HUES64 (cell line): Measurements from ENCODE around the gene WNT2.

Experiments used
- H3K27ac ChIP-seq: 2 replicates; pipeline ENCODE4 v1.7.0; 2013; ENCODE audit warnings: low read depth, low read length, inconsistent platforms
- H3K27me3 ChIP-seq: 2 replicates; pipeline ENCODE4 v1.6.1; 2013; ENCODE audit warnings: mild to moderate bottlenecking, low read length; ENCODE audit not compliant: insufficient read depth
- H3K36me3 ChIP-seq: 2 replicates; pipeline ENCODE4 v1.6.1; 2013; ENCODE audit warnings: mild to moderate bottlenecking, low read length; ENCODE audit not compliant: insufficient read depth
- H3K4me1 ChIP-seq: 2 replicates; pipeline ENCODE4 v1.6.1; 2013; ENCODE audit warnings: mild to moderate bottlenecking, low read length, moderate library complexity; ENCODE audit not compliant: insufficient read depth
- H3K4me3 ChIP-seq: 2 replicates; pipeline ENCODE4 v1.5.1; 2013; ENCODE audit warnings: mild to moderate bottlenecking, low read length, moderate library complexity
- H3K9ac ChIP-seq: 2 replicates; pipeline ENCODE4 v1.6.1; 2013; ENCODE audit warnings: mild to moderate bottlenecking, low read depth, low read length
- H3K9me3 ChIP-seq: 2 replicates; pipeline ENCODE4 v1.6.1; 2013; ENCODE audit warnings: low read depth, low read length; ENCODE audit not compliant: insufficient read depth
- WGBS: fragments of 150-250, 120-280 bp; methylation state at CpG from one replicate; pipeline ENCODE4 v1.1.7; 2013; ENCODE audit warnings: missing lambda C conversion rate; 5-methylcytosine and 5-hydroxymethylcytosine counted together

Gene WNT2

GRCh38 chr7:117332031-117332430 lies 9.2 kb upstream of the WNT2 start:
- Histone ChIP-seq H3K36me3 (no peaks in the 10 kb centered on the region), H3K4me3 (no peak overlapping the region), H3K27me3 (peaks cover 6% of the 10 kb centered on the region), H3K9me3 (no peaks in the 10 kb centered on the region; the same call in 1 of the 2 replicates), H3K9ac (no peak overlapping the region), H3K27ac (no peak overlapping the region), H3K4me1 (no peaks in the 10 kb centered on the region)

- H3K9me3 ChIP-seq = no peaks in the 10 kb centered on the region; the same call in 1 of the 2 replicates
- 97% methylated on average over 1 of the region's 1 CpG for WGBS
- peaks cover 4% of the 10 kb centered on the region; the same call in 1 of the 2 replicates for H3K4me1 ChIP-seq
- no peak overlapping the region for H3K4me3 ChIP-seq
- H3K9ac ChIP-seq = no peak overlapping the region
- H3K36me3 ChIP-seq = no peaks in the 10 kb centered on the region
- peaks cover 68% of the 10 kb centered on the region for H3K27me3 ChIP-seq
- H3K27ac ChIP-seq = no peak overlapping the region
Observed at GRCh38 chr7:117325836-117326235, 3.0 kb upstream of the WNT2 start.

- WGBS = 66% methylated on average over 4 of the region's 4 CpGs
- no peaks in the 10 kb centered on the region for H3K36me3 ChIP-seq
- H3K9ac ChIP-seq = no peak overlapping the region
- peaks cover 76% of the 10 kb centered on the region for H3K27me3 ChIP-seq
- H3K9me3 ChIP-seq = no peaks in the 10 kb centered on the region; the same call in 1 of the 2 replicates
- H3K4me1 ChIP-seq = peaks cover 4% of the 10 kb centered on the region; the same call in 1 of the 2 replicates
- peak overlapping the region; percentile 59 for H3K4me3 ChIP-seq
- no peak overlapping the region for H3K27ac ChIP-seq
Observed at GRCh38 chr7:117324960-117325359, 2.1 kb upstream of the WNT2 start.

- peak overlapping the region; percentile 14; the same call in 1 of the 2 replicates for H3K9ac ChIP-seq
- H3K9me3 ChIP-seq = no peaks in the 10 kb centered on the region; the same call in 1 of the 2 replicates
- no peak overlapping the region for H3K27ac ChIP-seq
- WGBS = 2% methylated on average over 63 of the region's 67 CpGs
- peaks cover 4% of the 10 kb centered on the region; the same call in 1 of the 2 replicates for H3K4me1 ChIP-seq
- H3K4me3 ChIP-seq = peak overlapping the region; percentile 59
- peaks cover 85% of the 10 kb centered on the region for H3K27me3 ChIP-seq
- H3K36me3 ChIP-seq = no peaks in the 10 kb centered on the region
Observed at GRCh38 chr7:117323851-117324711, 1.2 kb upstream of the WNT2 start.

GRCh38 chr7:117323305-117323850 lies 520 bp upstream of the WNT2 start:
- 2% methylated on average over 25 of the region's 25 CpGs for WGBS
- peaks cover 92% of the 10 kb centered on the region for H3K27me3 ChIP-seq
- H3K4me3 ChIP-seq = peak overlapping the region; percentile 59

GRCh38 chr7:117320523-117320922 lies 2.3 kb downstream of the WNT2 start:
- H3K9ac ChIP-seq = no peak overlapping the region
- H3K27ac ChIP-seq = no peak overlapping the region
- no peaks in the 10 kb centered on the region for H3K36me3 ChIP-seq
- no peaks in the 10 kb centered on the region for H3K9me3 ChIP-seq
- H3K4me1 ChIP-seq = peaks cover 4% of the 10 kb centered on the region; the same call in 1 of the 2 replicates
- H3K4me3 ChIP-seq = no peak overlapping the region
- 92% methylated on average over 10 of the region's 10 CpGs for WGBS
- peaks cover 93% of the 10 kb centered on the region for H3K27me3 ChIP-seq

More at GRCh38 chr7:117323305-117323850, 520 bp upstream of the WNT2 start:
- H3K9me3 ChIP-seq = no peaks in the 10 kb centered on the region; the same call in 1 of the 2 replicates
- peaks cover 4% of the 10 kb centered on the region; the same call in 1 of the 2 replicates for H3K4me1 ChIP-seq
- H3K36me3 ChIP-seq = no peaks in the 10 kb centered on the region
- H3K9ac ChIP-seq = no peak overlapping the region
- H3K27ac ChIP-seq = no peak overlapping the region

- Histone ChIP-seq H3K4me3 (no peak overlapping the region), H3K4me1 (peaks cover 4% of the 10 kb centered on the region; the same call in 1 of the 2 replicates), H3K27ac (no peak overlapping the region), H3K9me3 (no peaks in the 10 kb centered on the region), H3K27me3 (peaks cover 80% of the 10 kb centered on the region), H3K9ac (no peak overlapping the region), H3K36me3 (no peaks in the 10 kb centered on the region)
- WGBS = 89% methylated on average over 3 of the region's 3 CpGs
Observed at GRCh38 chr7:117319181-117319580, 3.7 kb downstream of the WNT2 start.

GRCh38 chr7:117313582-117313981 lies 9.3 kb downstream of the WNT2 start:
- H3K9ac ChIP-seq = no peak overlapping the region
- no peaks in the 10 kb centered on the region for H3K9me3 ChIP-seq
- no peak overlapping the region for H3K27ac ChIP-seq
- no peaks in the 10 kb centered on the region for H3K36me3 ChIP-seq
- peaks cover 11% of the 10 kb centered on the region; the same call in 1 of the 2 replicates for H3K4me1 ChIP-seq
- peaks cover 24% of the 10 kb centered on the region for H3K27me3 ChIP-seq
- no peak overlapping the region for H3K4me3 ChIP-seq

- WGBS = 92% methylated on average over 5 of the region's 5 CpGs
- Histone ChIP-seq H3K36me3 (no peaks in the 10 kb centered on the region), H3K9me3 (no peaks in the 10 kb centered on the region), H3K27ac (no peak overlapping the region), H3K9ac (no peak overlapping the region), H3K4me1 (peaks cover 11% of the 10 kb centered on the region; the same call in 1 of the 2 replicates), H3K4me3 (no peak overlapping the region), H3K27me3 (peaks cover 17% of the 10 kb centered on the region)
Observed at GRCh38 chr7:117312593-117313580, 10.0 kb downstream of the WNT2 start.

- Histone ChIP-seq H3K4me1 (peaks cover 19% of the 10 kb centered on the region; the same call in 1 of the 2 replicates), H3K4me3 (no peak overlapping the region), H3K9ac (no peak overlapping the region), H3K27ac (no peak overlapping the region), H3K27me3 (no peaks in the 10 kb centered on the region), H3K36me3 (no peaks in the 10 kb centered on the region), H3K9me3 (no peaks in the 10 kb centered on the region)
- 91% methylated on average over 1 of the region's 1 CpG for WGBS
Observed at GRCh38 chr7:117308891-117309290, 14.0 kb downstream of the WNT2 start.
